HG03159 (cell line): ENCODE results near the gene ABTB2.
"Not testable (repeated sequence)": the region's sequence is repeated elsewhere in the genome, so short reads cannot be mapped to it uniquely, and the experiment has no call there.

Experiments
- ATAC-seq: cut with Tn5 transposase; IDR thresholded peaks from one replicate; pipeline ENCODE4 v1.9.1; 2021; ENCODE audit warnings: mild to moderate bottlenecking, moderate library complexity; ENCODE audit not compliant: unreplicated experiment

Gene ABTB2

GRCh38 chr11:34219279-34219678, 138.5 kb downstream of the ABTB2 start:
- ATAC-seq: no peak

- not testable (repeated sequence) for ATAC-seq
Measured at GRCh38 chr11:34218756-34219155, 139.1 kb downstream of the ABTB2 start.

GRCh38 chr11:34218067-34218466, 139.7 kb downstream of the ABTB2 start:
- ATAC-seq: no peak

GRCh38 chr11:34216706-34217105, 141.1 kb downstream of the ABTB2 start:
- no peak for ATAC-seq

GRCh38 chr11:34215806-34216453, 141.9 kb downstream of the ABTB2 start:
- no peak for ATAC-seq

- no peak for ATAC-seq
Measured at GRCh38 chr11:34214961-34215805, 142.6 kb downstream of the ABTB2 start.

GRCh38 chr11:34213366-34213765, 144.4 kb downstream of the ABTB2 start:
- ATAC-seq: no peak

- no peak for ATAC-seq
Measured at GRCh38 chr11:34212566-34212965, 145.2 kb downstream of the ABTB2 start.

GRCh38 chr11:34209809-34210208, 148.0 kb downstream of the ABTB2 start:
- ATAC-seq: no peak

- ATAC-seq: no peak
Measured at GRCh38 chr11:34208266-34209135, 149.3 kb downstream of the ABTB2 start.

- no peak for ATAC-seq
Measured at GRCh38 chr11:34207487-34208180, 150.2 kb downstream of the ABTB2 start.

- no peak for ATAC-seq
Measured at GRCh38 chr11:34206407-34207300, 151.2 kb downstream of the ABTB2 start.

GRCh38 chr11:34205326-34206035, 152.3 kb downstream of the ABTB2 start:
- ATAC-seq: no peak

GRCh38 chr11:34204396-34205279, 153.2 kb downstream of the ABTB2 start:
- no peak for ATAC-seq

GRCh38 chr11:34203377-34203871, 154.4 kb downstream of the ABTB2 start:
- ATAC-seq: no peak

- ATAC-seq: no peak
Measured at GRCh38 chr11:34201129-34201528, 156.7 kb downstream of the ABTB2 start.

- ATAC-seq: no peak
Measured at GRCh38 chr11:34199525-34199924, 158.3 kb downstream of the ABTB2 start.

- ATAC-seq: no peak
Measured at GRCh38 chr11:34198523-34198922, 159.3 kb downstream of the ABTB2 start.
